ENCODE measurements around the gene NFKBIE. TPM values are rescaled to one million over a fixed set of nuclear protein-coding genes. Genes with fewer than 3 reads are reported as not detected.
"Not testable (repeated sequence)": the region's sequence is repeated elsewhere in the genome, so short reads cannot be mapped to it uniquely, and the experiment has no call there.

The NFKBIE gene
- total RNA-seq, 1 donor from 2014 or later = 8.0 TPM

GRCh38 chr6:44245912-44246662 lies 19.3 kb downstream of the NFKBIE start:
- DNase-seq (ENCODE audit: low spot score) = peak; percentile 92

- no peak for DNase-seq (ENCODE audit: low spot score)
Observed at GRCh38 chr6:44245391-44245911, 19.9 kb downstream of the NFKBIE start.

- DNase-seq (ENCODE audit: low spot score) = no peak
Observed at GRCh38 chr6:44243345-44243744, 22.0 kb downstream of the NFKBIE start.

- no peak for DNase-seq (ENCODE audit: low spot score)
Observed at GRCh38 chr6:44238687-44239350, 26.5 kb downstream of the NFKBIE start.

DNA sequence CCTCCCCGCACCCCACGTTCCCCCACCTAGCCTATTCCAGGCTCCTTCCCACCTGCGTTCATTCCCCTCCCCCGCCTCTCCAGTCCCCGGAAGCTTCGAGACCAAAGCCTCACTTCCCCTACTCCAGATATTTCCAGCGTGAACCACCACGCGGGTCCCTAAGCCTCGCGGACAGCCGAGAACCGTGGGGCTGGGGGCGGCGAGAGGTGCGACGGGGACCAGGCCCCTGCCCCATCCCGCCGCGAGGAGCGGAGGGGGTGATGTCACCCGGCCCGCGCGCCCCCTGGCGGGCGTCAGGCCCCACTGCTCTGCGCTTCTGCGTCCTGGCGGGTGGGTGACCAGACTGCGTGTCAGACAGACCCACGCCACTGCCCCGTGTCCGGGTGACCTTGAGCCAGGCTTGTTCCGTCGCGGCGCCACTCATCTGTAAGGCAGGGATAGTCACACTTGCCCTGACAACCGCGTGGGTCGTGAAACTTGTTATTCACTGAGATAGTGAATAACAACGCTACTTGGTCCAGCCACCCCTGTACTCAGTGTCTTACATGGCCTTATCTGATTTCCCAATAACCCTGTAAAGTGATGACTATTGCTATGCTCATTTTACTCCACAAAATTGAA lies 27.4 kb downstream of the NFKBIE start:
- DNase-seq (ENCODE audit: low spot score) = peak; percentile 84

GRCh38 chr6:44237021-44237812 lies 28.1 kb downstream of the NFKBIE start:
- DNase-seq (ENCODE audit: low spot score) = peak; percentile 96

GRCh38 chr6:44235891-44236516 lies 29.3 kb downstream of the NFKBIE start:
- DNase-seq (ENCODE audit: low spot score) = no peak

DNA sequence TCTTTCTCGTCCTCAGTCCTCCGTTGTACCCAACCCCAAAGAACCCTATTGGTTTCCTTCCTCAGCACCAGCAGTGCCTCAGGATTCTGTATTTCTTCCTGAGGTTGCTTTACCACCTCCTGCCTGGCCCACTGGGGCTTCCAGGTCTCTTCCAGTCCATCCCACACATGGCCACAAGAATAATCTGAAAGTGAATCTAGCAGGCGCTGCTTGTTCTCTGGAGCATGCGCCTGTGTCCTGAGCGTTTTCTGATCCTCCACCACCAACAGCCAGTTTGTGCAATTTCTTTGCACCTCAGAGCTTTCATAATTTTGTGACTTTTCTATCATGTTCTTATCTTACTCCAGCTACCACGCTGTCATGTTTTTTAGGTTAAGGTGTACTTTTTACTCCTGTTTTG lies 30.1 kb downstream of the NFKBIE start:
- no peak for DNase-seq (ENCODE audit: low spot score)

- peak; percentile 83 for DNase-seq (ENCODE audit: low spot score)
Observed at GRCh38 chr6:44234101-44235025, 31.0 kb downstream of the NFKBIE start.

- no peak for DNase-seq (ENCODE audit: low spot score)
Observed at GRCh38 chr6:44233567-44234100, 31.7 kb downstream of the NFKBIE start.

GRCh38 chr6:44232676-44233566 lies 32.4 kb downstream of the NFKBIE start:
- no peak for DNase-seq (ENCODE audit: low spot score)

DNA sequence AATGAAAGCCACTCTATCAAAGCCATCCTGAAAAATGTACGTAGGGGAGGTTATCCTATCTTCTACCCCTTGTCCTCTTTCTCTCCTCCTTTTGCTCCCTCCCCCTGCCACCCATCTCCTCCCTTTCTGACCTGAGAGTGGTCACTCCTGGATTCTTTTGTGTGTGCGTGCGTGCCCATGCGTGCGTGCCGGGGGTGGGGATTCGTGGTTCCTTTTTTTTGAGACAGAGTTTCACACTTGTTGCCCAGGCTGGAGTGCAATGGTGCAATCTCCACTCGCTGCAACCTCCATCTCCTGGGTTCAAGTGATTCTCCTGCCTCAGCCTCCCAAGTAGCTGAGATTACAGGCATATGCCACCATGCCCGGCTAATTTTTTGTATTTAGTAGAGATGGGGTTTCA lies 33.9 kb downstream of the NFKBIE start:
- not testable (repeated sequence) for DNase-seq (ENCODE audit: low spot score)

GRCh38 chr6:44230034-44230675 lies 35.2 kb downstream of the NFKBIE start:
- DNase-seq (ENCODE audit: low spot score) = no peak

DNA sequence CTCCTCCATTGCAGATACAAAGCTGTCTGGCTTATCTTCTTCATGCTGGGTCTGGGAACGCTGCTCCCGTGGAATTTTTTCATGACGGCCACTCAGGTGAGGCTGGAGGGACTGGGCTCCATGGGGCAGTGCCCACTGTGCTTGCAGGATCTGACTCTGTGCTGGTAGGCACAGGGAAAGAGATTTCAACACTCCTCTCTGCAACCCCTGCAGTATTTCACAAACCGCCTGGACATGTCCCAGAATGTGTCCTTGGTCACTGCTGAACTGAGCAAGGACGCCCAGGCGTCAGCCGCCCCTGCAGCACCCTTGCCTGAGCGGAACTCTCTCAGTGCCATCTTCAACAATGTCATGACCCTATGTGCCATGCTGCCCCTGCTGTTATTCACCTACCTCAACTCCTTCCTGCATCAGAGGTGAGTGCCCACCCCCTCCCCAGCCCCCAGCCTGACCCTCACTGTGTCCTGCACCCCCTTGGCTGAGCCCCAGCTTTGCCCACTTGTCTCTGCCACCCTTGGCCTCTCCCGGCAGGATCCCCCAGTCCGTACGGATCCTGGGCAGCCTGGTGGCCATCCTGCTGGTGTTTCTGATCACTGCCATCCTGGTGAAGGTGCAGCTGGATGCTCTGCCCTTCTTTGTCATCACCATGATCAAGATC lies 35.8 kb downstream of the NFKBIE start:
- no peak for DNase-seq (ENCODE audit: low spot score)

DNA sequence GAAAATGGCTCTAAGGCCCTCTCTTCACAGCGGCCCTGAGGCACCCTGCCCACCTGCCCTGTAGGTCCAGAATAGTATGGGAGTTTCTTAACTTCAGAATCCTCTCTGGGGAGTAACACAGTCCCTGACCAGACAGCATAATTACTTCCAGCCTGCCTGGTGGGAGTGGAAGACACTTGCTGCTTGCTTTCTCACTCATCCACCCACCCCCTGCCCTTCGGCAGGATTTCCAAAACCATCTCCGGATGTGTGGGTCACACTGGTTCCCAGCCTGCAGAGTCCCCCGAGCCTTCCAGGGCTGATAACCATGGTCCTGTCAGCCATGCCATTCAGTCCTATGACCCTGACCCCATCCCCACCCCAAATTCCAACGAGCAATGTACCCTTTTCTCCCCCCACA lies 36.5 kb downstream of the NFKBIE start:
- DNase-seq (ENCODE audit: low spot score) = no peak

GRCh38 chr6:44228433-44228832 lies 36.9 kb downstream of the NFKBIE start:
- no peak for DNase-seq (ENCODE audit: low spot score)

DNA sequence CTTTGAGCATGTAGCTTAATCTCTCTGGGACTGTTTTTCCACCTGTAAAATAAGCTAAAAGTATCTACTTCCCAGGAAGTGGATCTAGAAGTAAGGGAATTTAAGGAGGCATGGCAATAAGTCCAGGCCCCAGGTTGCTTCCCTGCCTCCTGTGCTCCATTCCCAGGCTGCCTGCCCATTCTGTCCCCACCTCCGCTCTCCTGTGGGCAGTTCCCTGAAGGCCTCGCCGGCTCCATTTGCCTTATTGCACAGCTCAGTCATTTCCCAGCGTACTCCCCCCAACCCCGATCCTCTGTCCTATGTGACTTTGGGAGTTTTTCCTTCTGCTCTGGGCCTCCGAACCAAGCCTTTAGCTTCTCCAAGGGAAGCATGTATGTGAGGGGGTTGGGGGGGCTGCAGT lies 37.3 kb downstream of the NFKBIE start:
- DNase-seq (ENCODE audit: low spot score) = no peak

All from ureter (tissue), 1 donor.